ENCODE data around the gene TPPP2.

GRCh38 chr14:21054123-21054767, 24.2 kb downstream of the TPPP2 start:
- no peak for TF ChIP-seq ZFP30 (CRISPR knock-in tag; IDR thresholded peaks at IDR 0.05)
- TF ChIP-seq ZNF565 (CRISPR knock-in tag; conservative IDR thresholded peaks at IDR 0.05; ENCODE audit: low read depth): no peak
- no peak for TF ChIP-seq PATZ1 (CRISPR knock-in tag; IDR thresholded peaks at IDR 0.05; ENCODE audit: borderline replicate concordance)

Measured in SK-N-SH treated with all-trans-retinoic acid at 6 μM for 48 hours (cell line).